Left lung (tissue), 10 donors: ENCODE measurements around the gene PCSK4. TPM values are rescaled to one million over a fixed set of nuclear protein-coding genes. Genes with fewer than 3 reads are reported as not detected.
"Not testable (repeated sequence)": the region's sequence is repeated elsewhere in the genome, so short reads cannot be mapped to it uniquely, and the experiment has no call there.

Source experiments
- ATAC-seq: fragments of 200-7000 bp; cut with Tn5 transposase; one replicate; pipeline ENCODE4 v1.9.1; 2020; ENCODE audit warnings: moderate library complexity
- DNase-seq, 4 donors: peaks; one replicate each; pipeline ENCODE4 v3.0.0-alpha.2; 2013 to 2020
- H3K27ac ChIP-seq, 2 donors: fragments of 200-600 bp; sonication (generic) in 1 of 2; one replicate each; pipeline versions ENCODE4 v1.5.0 to v1.8.0; 2020 to 2021
- H3K27me3 ChIP-seq, 2 donors: fragments of 200-600 bp; sonication (generic) in 1 of 2; one replicate each; pipeline versions ENCODE4 v1.5.0 to v1.8.0; 2020 to 2021
- H3K36me3 ChIP-seq, 2 donors: fragments of 200-600 bp; sonication (generic) in 1 of 2; one replicate each; pipeline versions ENCODE4 v1.5.0 to v1.8.0; 2020 to 2021
- H3K4me1 ChIP-seq, 2 donors: fragments of 200-600 bp; one replicate each; pipeline ENCODE4 v1.8.0; 2021
- H3K4me3 ChIP-seq, 2 donors: fragments of 200-600 bp; sonication (generic) in 1 of 2; one replicate each; pipeline versions ENCODE4 v1.5.0 to v1.8.0; 2020 to 2021; ENCODE audit warnings: mild to moderate bottlenecking in 1 of 2
- H3K9me3 ChIP-seq, 2 donors: fragments of 200-600 bp; sonication (generic) in 1 of 2; one replicate each; pipeline versions ENCODE4 v1.5.0 to v1.8.0; 2020 to 2021
- intact Hi-C, 2 donors: fragments of 100-400 bp; cut with DNase I; formaldehyde crosslinking; loops; one replicate each; pipeline versions ENCODE4 v1.11.2 to v1.14.2; 2022
- polyA plus RNA-seq, 6 donors: library from polyadenylated mRNA; unstranded; fragments of 120-200 nt; gene quantifications; one replicate each; pipeline ENCODE4 v1.2.1, GENCODE V29; 2013; ENCODE audit not compliant: insufficient read length in 6 of 6
- total RNA-seq, 2 donors: library from RNA; stranded (reverse); fragmentation: NEBNext Ultra II Directional; extraction: Animal tissue kit (Norgen Biotek cat#: 25700); gene quantifications; one replicate each; pipeline ENCODE4 v1.2.1, GENCODE V29; 2021
- TF ChIP-seq, protein P1 (sequence below), 2 donors: fragments of 200-600 bp; sonication (generic) in 1 of 2; IDR thresholded peaks; one replicate each; pipeline versions ENCODE4 v1.5.0 to v1.8.0; 2021; ENCODE audit warnings: antibody characterized with exemption in 2 of 2
- donor health status: DM: no; HTN: yes; CAD: no.
- donor health status: DM: no; HTN: no; CAD: no.

The PCSK4 gene
- total and polyA plus RNA-seq, 8 donors: 1.9 to 6.1 (median 4.0) TPM

DNA sequence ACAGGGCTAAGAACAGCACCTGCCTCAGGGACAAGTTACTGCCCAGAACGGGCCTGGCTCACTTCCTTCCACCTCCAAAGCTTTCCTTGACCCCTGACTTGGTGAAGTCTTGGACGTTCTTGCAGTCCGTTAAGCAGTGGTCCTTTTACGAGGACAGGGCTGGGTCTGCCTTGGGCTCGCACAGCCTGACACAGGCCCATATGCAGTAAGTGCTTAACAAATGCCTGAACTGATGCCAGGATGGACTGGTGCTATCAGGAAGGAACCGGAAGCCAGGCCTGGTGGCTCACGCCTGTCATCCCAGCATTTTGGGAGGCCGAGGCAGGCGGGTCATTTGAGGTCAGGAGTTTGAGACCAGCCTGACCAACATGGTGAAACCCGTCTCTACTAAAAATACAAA is 31.9 kb upstream of the PCSK4 start:
- H3K4me3 ChIP-seq: no peak overlapping the region
- intact Hi-C loops: no loop called here
- TF ChIP-seq, protein P1, sequence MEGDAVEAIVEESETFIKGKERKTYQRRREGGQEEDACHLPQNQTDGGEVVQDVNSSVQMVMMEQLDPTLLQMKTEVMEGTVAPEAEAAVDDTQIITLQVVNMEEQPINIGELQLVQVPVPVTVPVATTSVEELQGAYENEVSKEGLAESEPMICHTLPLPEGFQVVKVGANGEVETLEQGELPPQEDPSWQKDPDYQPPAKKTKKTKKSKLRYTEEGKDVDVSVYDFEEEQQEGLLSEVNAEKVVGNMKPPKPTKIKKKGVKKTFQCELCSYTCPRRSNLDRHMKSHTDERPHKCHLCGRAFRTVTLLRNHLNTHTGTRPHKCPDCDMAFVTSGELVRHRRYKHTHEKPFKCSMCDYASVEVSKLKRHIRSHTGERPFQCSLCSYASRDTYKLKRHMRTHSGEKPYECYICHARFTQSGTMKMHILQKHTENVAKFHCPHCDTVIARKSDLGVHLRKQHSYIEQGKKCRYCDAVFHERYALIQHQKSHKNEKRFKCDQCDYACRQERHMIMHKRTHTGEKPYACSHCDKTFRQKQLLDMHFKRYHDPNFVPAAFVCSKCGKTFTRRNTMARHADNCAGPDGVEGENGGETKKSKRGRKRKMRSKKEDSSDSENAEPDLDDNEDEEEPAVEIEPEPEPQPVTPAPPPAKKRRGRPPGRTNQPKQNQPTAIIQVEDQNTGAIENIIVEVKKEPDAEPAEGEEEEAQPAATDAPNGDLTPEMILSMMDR (IDR thresholded peaks at IDR 0.05): no peak
- H3K27me3 ChIP-seq: peaks cover 29 to 94% of the 10 kb centered on the region in 2 donors
- H3K27ac ChIP-seq: no peak overlapping the region
- H3K9me3 ChIP-seq: no peaks in the 10 kb centered on the region
- no peak for DNase-seq
- ATAC-seq: no peak
- no peaks in the 10 kb centered on the region for H3K36me3 ChIP-seq
- peaks cover 0 to 6% of the 10 kb centered on the region in 2 donors for H3K4me1 ChIP-seq

DNA sequence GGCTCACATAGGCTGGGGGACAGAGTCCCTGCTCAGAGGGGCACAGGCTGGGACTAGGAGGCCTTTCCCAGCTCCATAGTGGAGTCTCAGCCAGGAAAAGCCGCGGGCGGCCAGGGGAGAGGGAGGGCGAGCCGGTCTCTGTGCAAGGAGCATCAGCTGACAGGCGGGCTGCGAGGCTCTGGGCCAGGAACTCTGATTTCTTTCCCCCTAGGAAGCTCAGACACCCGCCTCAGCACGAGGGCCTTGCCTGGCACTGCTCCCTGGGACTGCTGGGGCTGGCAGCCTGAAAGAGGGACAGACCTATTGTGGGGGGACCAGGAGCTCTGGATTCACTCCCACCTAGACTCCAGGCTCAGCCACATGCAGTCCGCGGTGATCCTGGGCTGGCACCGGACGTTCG is 31.5 kb upstream of the PCSK4 start:
- intact Hi-C loops: no loop called here
- DNase-seq: peak in 1 of 4 donors; percentile 37
- Histone ChIP-seq H3K4me1 (peaks cover 0 to 6% of the 10 kb centered on the region in 2 donors), H3K36me3 (no peaks in the 10 kb centered on the region), H3K4me3 (no peak overlapping the region), H3K27ac (no peak overlapping the region), H3K9me3 (no peaks in the 10 kb centered on the region), H3K27me3 (peaks cover 29 to 94% of the 10 kb centered on the region in 2 donors)
- TF ChIP-seq, protein P1 (IDR thresholded peaks at IDR 0.05): no peak
- no peak for ATAC-seq

DNA sequence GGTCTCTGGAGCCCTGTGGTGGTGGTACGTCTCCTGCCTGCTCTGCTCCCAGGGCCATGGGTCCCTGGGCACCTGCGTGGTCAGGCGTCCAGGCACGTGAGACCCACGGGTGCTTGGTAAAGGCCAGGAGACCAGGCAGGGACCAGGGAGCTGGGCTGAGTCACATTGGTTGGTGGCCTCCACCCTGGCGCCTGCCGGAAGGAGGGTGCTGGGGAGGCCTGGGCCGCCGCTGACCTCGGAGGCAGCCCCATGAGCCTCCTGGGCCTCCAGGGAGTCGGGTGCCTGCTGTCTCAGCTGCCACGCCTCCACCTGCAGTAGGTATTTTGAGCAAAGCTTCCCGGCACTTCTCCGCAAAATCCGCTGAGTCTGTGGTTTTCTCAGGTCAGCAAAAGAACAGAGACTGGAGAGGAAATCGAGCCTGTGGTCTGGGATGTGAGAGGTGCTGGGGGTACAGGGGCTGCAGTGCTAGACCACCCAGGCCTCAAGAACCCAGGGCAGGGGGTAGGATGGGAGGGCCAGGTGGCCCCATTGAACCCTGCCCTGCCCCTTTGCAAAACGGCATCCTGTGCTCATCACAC is 30.1 kb upstream of the PCSK4 start:
- TF ChIP-seq, protein P1 (IDR thresholded peaks at IDR 0.05): no peak
- H3K27ac ChIP-seq: no peak overlapping the region
- H3K4me1 ChIP-seq: peaks cover 0 to 6% of the 10 kb centered on the region in 2 donors
- no peaks in the 10 kb centered on the region for H3K36me3 ChIP-seq
- DNase-seq (no peak), ATAC-seq (no peak)
- intact Hi-C loops: no loop called here
- no peaks in the 10 kb centered on the region for H3K9me3 ChIP-seq
- H3K4me3 ChIP-seq: no peak overlapping the region
- H3K27me3 ChIP-seq: peaks cover 27 to 94% of the 10 kb centered on the region in 2 donors

DNA sequence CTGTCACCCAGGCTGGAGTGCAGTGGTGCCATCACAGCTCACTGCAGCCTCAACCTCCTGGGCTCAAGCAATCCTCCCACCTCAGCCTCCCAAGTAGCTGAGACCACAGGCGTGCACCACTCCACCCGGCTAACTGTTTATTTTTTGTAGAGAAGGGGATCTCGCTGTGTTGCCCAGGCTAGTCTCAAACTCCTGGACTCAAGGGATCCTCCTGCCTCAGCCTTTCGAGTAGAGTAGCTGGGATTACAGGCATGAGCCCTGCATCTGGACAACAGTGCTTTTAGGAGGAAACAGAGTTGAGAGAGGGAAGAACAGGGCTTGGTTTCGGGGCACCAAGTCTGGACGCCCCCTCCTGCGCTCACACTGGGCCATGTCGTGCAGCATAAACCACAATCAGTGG is 29.7 kb upstream of the PCSK4 start:
- intact Hi-C loops, H3K27ac ChIP-seq, ATAC-seq, H3K4me3 ChIP-seq, H3K36me3 ChIP-seq, DNase-seq, H3K4me1 ChIP-seq, H3K9me3 ChIP-seq: not testable (repeated sequence)
- H3K27me3 ChIP-seq: peaks cover 22 to 94% of the 10 kb centered on the region in 2 donors

DNA sequence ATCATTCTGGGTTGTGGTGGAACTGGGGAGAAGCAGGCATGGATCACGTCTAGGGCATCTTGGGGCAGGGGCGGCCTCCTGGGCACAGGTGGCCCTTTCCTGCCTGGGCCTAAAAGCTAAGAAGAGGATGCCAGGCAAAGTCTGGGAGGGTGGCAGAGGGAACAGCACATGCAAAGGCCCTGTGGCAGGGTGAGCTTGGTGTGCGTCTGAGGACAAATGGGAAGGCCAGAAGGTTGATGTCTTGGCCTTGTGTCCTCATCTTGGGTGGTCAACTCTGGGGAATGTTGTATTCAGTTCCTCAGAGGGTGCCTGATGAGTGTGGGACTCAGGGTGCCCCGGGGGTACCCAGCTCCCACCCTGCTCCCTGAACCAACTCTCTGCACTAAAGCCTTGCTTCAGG is 28.3 kb upstream of the PCSK4 start:
- intact Hi-C loops: no loop called here
- Histone ChIP-seq H3K36me3 (no peaks in the 10 kb centered on the region), H3K4me3 (no peak overlapping the region), H3K27me3 (peaks cover 11 to 94% of the 10 kb centered on the region in 2 donors), H3K9me3 (no peaks in the 10 kb centered on the region), H3K4me1 (peaks cover 3% of the 10 kb centered on the region in 2 donors), H3K27ac (no peak overlapping the region)
- ATAC-seq (no peak), DNase-seq (no peak)
- TF ChIP-seq, protein P1 (IDR thresholded peaks at IDR 0.05): no peak

DNA sequence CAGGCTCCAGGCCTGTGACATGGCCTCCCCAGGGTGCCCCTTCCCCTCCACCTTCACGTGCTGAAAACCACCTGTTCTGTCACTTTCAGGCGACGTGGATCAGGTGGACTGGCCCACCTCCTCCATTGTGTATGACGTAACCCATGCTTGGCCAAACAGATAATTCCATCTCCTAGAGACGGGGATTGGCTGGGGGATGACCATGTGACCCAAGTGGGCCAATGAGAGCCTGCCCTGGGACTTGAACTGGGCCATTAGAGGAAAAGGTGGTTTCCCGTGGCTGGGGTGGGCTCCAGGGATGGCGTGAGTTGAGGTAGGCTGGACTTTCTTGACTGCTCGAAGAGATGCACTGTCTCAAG is 26.2 kb upstream of the PCSK4 start:
- ATAC-seq (no peak), DNase-seq (no peak)
- intact Hi-C loops: no loop called here

More for the DNA sequence above, 26.2 kb upstream of the PCSK4 start:
- TF ChIP-seq, protein P1 (IDR thresholded peaks at IDR 0.05): no peak
- no peaks in the 10 kb centered on the region for H3K9me3 ChIP-seq
- peaks cover 7 to 14% of the 10 kb centered on the region in 2 donors for H3K4me1 ChIP-seq
- peaks cover 12 to 94% of the 10 kb centered on the region in 2 donors for H3K27me3 ChIP-seq
- H3K27ac ChIP-seq: no peak overlapping the region
- H3K4me3 ChIP-seq: no peak overlapping the region
- H3K36me3 ChIP-seq: no peaks in the 10 kb centered on the region
